Superior temporal gyrus (tissue), 1 donor: ENCODE data around the gene GDF11.

Experiments used
- DNase-seq: peaks from one replicate; pipeline ENCODE4 v3.0.0-alpha.2; 2016; ENCODE audit errors: extremely low spot score

Gene GDF11

GRCh38 chr12:55742719-55743405 is at the start of gene GDF11:
Gene GDF11 (plus strand): TSS chr12:55743122. CDS start chr12:55743317, 195 bp downstream.
- peak; percentile 87 for DNase-seq

- DNase-seq, result no peak
Measured at GRCh38 chr12:55693323-55694187, 49.4 kb upstream of the GDF11 start.

DNA sequence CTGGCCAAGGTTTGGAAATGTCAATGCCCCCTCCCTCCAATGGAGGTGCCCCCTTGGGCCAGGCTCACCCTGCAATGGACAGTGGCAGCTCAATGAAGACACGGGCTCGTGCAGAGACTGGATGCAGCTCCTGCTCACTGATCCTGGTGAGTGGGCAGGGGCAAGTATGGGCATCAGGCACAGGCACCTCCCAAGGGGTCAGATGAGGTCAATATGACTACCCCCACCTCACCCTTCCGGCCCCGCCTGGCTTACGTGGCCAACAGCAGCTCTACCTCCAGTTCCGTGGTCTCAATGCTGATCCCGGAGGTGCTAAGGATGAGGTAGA is 48.8 kb upstream of the GDF11 start:
- DNase-seq, result no peak

- DNase-seq, result no peak
Measured at GRCh38 chr12:55694651-55695050, 48.3 kb upstream of the GDF11 start.

- no peak for DNase-seq
Measured at GRCh38 chr12:55695349-55695748, 47.6 kb upstream of the GDF11 start.

- no peak for DNase-seq
Measured at GRCh38 chr12:55696141-55696540, 46.8 kb upstream of the GDF11 start.

GRCh38 chr12:55696796-55697462 is 46.0 kb upstream of the GDF11 start:
- no peak for DNase-seq

- DNase-seq, result no peak
Measured at GRCh38 chr12:55697686-55698085, 45.2 kb upstream of the GDF11 start.

DNA sequence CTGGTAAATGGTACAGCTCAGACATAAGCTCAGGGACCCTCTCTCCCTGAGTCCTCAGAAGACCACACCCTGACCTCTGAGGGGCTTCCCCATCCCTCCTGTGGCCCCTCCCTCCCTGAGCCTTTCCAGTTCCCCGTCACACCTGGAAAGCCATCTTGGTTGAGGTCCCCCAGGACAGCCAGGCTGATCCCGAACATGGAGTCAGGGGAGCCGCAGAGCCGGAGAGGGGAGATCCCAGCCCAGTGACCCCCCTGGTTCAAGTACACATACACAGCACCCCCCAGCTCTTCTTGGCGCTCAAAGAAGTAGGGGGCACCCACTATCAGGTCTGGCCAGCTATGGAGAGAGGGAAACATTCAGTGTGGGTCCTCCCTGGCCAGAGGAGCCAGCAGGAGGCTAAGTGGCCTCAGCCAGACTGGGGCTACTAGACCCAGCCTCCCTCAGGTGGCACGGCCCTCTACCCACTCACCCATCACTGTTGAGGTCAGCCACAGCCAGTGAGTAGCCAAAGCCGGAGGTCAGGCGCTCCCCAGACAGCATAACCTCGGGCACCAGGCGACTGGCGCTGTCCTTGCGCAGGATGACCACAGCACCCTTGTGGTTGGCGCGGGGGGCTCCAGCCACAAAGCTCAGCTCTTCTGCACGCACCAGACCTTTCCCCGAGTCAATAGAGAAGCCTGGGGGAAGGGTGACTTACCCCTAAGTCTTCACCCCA is 44.5 kb upstream of the GDF11 start:
- DNase-seq, result no peak

GRCh38 chr12:55698965-55699364 is 44.0 kb upstream of the GDF11 start:
- DNase-seq, result no peak

- no peak for DNase-seq
Measured at GRCh38 chr12:55699471-55700055, 43.4 kb upstream of the GDF11 start.

DNA sequence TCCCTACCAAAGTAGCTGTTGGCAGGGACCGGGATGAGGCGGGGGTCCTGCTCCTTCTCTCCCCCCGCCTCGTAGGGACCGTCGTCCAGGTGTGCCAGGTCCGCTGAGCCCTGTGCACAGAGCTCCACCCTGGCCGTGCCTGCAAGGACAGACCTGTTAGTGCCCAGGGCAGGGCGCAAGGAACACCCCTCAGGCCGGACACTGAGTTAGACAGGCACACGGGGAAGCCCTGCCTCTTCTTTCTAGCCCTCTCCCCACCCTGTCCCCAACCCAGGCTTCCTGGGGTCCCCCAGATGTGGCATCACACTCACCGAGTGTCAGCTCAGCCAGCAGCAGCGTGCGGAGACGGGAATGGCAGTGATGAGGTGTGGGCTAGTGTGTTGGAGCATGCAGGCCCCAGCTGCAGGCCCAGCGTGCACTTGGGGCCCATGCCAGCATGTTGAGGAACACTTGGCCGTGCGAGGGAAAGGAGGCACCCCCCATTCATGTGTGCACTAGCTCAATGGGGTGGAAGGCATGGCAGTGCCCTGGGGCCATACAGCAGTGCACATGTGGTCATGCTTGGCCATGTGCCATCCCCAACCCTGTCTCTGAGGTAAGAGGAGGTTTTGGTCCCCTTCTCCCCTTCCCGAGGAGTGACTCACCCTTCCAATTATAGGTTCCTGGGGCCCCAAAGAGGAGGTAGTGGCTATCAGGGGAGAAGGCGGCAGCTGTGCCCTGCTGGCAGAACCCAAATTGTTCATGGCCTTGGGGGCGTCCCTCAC is 42.5 kb upstream of the GDF11 start:
- no peak for DNase-seq

- DNase-seq, result no peak
Measured at GRCh38 chr12:55702861-55703260, 40.1 kb upstream of the GDF11 start.

DNA sequence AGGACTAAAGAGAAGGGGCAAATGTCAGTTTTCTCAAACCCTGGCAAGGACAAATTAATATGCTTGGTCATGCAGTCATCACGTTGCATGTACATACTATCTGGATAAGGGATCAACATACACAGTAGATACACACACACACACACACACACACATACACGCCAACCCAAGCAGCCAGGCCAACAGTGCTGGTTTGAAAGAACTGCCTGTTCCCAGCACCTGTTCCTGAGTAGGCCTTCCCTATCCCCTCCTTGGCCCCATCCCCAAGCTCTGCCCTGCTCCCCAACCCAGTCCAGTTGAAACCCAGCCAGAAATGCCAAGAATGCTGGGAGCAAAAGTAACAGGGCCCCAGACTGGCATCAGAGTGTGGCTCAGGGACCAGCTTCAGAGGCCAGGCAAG is 39.6 kb upstream of the GDF11 start:
- peak; percentile 6 for DNase-seq

DNA sequence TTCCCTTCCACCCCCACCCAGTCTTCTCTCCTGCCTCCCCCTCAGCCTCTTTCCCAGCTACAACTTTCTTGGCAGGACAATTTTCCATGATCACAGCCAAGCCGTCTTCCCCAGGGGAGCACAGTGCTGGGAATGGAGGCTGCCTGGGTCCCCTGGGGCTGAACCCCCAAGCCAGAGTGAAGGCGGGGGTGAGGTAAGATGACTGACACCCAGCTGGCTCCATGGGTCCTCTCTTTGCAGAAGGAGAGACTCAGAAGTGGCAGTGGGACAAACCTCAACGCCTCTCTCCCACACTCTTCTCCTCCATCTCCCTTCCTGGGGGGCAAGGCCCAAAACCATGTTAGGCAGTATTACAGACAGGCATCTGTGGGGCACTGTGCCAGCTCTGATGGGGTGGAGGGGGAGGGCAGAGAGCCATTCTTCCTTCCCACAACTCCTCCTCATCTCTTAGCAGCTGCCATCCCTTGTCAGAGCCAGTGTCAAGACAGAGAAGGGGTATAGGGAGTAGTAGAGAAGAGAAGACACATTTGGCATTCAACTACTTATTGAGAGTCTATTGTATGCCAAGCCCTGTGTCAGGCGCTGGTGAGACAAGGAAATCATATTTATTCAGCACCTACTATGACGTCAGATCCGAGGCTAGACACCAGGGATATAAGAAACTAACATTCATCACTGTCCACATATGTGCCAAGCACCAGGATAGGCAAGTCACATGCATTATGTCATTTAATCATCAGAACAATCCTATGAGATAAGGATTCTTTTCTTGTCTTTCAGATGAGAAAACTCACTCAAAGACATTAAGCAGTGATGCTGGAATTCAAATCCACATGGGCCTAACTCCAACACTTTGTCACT is 38.8 kb upstream of the GDF11 start:
- peak; percentile 10 for DNase-seq

- no peak for DNase-seq
Measured at GRCh38 chr12:55704824-55705718, 37.9 kb upstream of the GDF11 start.

DNA sequence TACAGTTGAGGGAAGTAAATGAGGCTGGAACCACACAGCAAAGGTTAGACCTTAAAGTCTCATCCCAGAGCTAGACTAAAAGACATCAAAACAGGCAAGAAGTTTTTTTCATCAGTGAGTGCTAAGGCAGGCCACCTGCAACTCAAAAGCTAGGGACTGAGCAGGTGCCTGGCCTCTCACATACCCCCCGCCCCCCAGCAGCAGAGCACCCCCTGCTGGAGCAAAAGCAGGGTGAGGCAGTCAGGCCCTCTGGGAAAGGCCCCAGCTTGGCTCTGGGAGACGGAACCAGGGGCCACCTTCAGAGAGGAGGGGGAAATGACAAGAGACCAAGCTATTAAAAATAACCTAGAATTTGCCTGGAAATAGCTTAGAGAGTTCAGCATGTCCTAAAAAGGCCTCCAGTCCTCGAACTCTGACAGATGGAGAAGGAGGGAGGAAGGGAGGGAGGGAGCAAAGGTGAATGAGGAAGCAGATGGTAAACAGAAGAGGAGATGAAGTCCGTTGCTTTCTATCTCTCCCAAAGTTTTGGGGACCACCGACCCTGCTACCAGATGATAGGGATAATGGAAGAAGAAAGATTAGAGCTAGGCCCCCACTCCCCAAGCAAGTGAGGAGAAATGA is 37.0 kb upstream of the GDF11 start:
- no peak for DNase-seq

DNA sequence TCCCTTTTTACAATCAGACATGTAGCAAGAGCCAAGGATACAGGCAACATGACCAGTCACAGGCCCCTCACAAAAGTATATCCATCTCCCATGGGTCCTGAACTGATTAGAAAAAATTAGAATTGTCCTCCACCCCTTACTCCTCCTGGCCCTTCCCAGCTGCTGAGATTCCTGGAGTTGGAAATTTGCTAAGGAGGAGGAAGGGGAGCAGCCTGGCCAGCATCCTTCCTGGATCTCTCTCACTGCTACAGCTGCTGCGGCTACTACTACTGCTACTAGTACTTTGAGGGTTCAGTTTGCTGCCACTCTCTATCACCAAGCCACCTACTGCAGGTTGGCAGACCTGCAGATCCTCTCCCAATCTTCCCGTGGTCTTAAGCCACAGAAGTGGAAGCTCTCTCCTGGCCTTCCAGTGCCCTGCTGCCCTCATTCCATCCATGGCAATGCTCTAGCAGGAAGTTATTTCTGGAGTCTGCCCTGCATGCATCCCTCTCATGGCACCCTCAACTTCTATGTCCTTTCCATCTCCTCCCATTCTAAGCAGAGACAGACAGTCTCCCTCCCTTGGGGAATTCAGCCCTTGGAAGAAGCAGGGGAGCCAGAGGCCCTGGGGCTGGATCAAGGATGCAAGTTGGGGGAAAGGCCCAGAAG is 36.2 kb upstream of the GDF11 start:
- no peak for DNase-seq
